Ishikawa (cell line): ENCODE measurements around the gene CYBC1.

ENCODE experiments used
- CEBPB ChIP-seq: IDR thresholded peaks from 2 replicates; pipeline ENCODE4 v1.6.1; 2012
- CREB1 ChIP-seq: IDR thresholded peaks from 2 replicates; pipeline ENCODE4 v1.6.1; 2012; ENCODE audit warnings: low read depth
- EGR1 ChIP-seq: IDR thresholded peaks from 2 replicates; pipeline ENCODE4 v1.6.1; 2012
- EP300 ChIP-seq: IDR thresholded peaks from 2 replicates; pipeline ENCODE4 v1.6.1; 2012; ENCODE audit warnings: borderline replicate concordance
- FOXM1 ChIP-seq: IDR thresholded peaks from 2 replicates; pipeline ENCODE4 v1.6.1; 2012; ENCODE audit warnings: low read depth, borderline replicate concordance
- NFIC ChIP-seq: IDR thresholded peaks from 2 replicates; pipeline ENCODE4 v1.6.1; 2012
- RAD21 ChIP-seq: IDR thresholded peaks from 2 replicates; pipeline ENCODE4 v1.6.1; 2012; ENCODE audit warnings: low read depth
- TAF1 ChIP-seq: IDR thresholded peaks from 2 replicates; pipeline ENCODE4 v1.6.1; 2012; ENCODE audit warnings: low read depth, mild to moderate bottlenecking
- TCF12 ChIP-seq: IDR thresholded peaks from 2 replicates; pipeline ENCODE4 v1.6.1; 2012; ENCODE audit warnings: low read depth
- TEAD4 ChIP-seq: IDR thresholded peaks from 2 replicates; pipeline ENCODE4 v1.6.1; 2012
- USF1 ChIP-seq: IDR thresholded peaks from 2 replicates; pipeline ENCODE4 v1.6.1; 2012
- YY1 ChIP-seq: IDR thresholded peaks from 2 replicates; pipeline ENCODE4 v1.6.1; 2012; ENCODE audit warnings: low read depth
- ZBTB7A ChIP-seq: IDR thresholded peaks from 2 replicates; pipeline ENCODE4 v1.6.1; 2012; ENCODE audit warnings: low read depth
- TF ChIP-seq, protein P1 (sequence below): IDR thresholded peaks from 2 replicates; pipeline ENCODE4 v1.6.1; 2012; ENCODE audit warnings: low read depth, mild to moderate bottlenecking
- TF ChIP-seq, protein P2 (sequence below): IDR thresholded peaks from 2 replicates; pipeline ENCODE4 v1.6.1; 2012

Gene CYBC1

GRCh38 chr17:82439829-82440365 lies 10.7 kb downstream of the CYBC1 start:
- TF ChIP-seq, protein P1, sequence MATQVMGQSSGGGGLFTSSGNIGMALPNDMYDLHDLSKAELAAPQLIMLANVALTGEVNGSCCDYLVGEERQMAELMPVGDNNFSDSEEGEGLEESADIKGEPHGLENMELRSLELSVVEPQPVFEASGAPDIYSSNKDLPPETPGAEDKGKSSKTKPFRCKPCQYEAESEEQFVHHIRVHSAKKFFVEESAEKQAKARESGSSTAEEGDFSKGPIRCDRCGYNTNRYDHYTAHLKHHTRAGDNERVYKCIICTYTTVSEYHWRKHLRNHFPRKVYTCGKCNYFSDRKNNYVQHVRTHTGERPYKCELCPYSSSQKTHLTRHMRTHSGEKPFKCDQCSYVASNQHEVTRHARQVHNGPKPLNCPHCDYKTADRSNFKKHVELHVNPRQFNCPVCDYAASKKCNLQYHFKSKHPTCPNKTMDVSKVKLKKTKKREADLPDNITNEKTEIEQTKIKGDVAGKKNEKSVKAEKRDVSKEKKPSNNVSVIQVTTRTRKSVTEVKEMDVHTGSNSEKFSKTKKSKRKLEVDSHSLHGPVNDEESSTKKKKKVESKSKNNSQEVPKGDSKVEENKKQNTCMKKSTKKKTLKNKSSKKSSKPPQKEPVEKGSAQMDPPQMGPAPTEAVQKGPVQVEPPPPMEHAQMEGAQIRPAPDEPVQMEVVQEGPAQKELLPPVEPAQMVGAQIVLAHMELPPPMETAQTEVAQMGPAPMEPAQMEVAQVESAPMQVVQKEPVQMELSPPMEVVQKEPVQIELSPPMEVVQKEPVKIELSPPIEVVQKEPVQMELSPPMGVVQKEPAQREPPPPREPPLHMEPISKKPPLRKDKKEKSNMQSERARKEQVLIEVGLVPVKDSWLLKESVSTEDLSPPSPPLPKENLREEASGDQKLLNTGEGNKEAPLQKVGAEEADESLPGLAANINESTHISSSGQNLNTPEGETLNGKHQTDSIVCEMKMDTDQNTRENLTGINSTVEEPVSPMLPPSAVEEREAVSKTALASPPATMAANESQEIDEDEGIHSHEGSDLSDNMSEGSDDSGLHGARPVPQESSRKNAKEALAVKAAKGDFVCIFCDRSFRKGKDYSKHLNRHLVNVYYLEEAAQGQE, result no peak
- TF ChIP-seq EP300, result no peak
- TF ChIP-seq NFIC, result no peak
- TF ChIP-seq ZBTB7A, result no peak
- TF ChIP-seq CEBPB, result no peak
- no peak for TF ChIP-seq TAF1
- TF ChIP-seq, protein P2, sequence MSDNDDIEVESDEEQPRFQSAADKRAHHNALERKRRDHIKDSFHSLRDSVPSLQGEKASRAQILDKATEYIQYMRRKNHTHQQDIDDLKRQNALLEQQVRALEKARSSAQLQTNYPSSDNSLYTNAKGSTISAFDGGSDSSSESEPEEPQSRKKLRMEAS, result no peak
- TF ChIP-seq TEAD4, result no peak
- TF ChIP-seq USF1, result no peak
- no peak for TF ChIP-seq EGR1

DNA sequence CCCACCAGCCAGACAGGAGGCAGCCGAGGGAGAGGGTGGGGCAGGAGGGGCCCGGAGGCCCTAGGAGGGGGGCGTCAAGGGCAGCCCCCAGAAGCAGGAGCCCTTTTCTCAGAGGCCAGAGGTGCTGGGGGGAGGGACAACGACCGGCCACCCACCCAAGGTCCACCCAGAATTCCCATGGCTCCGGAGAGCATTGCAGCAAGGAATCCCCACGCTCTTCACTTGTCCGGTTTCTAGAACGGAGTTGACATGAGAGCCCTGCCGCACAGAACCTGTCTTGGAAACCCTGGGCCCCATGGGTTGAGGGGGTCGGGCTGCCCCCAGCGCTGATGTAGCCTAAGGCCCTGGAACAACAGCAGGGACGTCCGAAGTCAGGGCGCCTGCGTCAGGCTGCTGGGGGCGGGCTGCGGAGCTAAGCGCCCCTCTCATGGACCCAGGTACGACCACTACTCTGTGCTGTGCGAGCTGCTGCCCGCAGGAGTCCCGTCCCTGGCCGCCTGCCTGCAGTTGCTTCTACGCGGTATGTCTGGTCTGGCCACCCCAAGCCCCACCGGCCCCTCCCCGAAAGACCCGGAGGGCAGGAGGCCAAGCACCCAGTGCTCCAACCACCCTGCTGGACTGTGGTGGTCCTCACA lies 11.2 kb downstream of the CYBC1 start:
- TF ChIP-seq, protein P2, result no peak
- no peak for TF ChIP-seq CREB1
- no peak for TF ChIP-seq FOXM1
- TF ChIP-seq CEBPB, result no peak
- no peak for TF ChIP-seq ZBTB7A
- TF ChIP-seq EGR1, result no peak
- no peak for TF ChIP-seq TAF1
- TF ChIP-seq NFIC, result no peak
- no peak for TF ChIP-seq TCF12
- TF ChIP-seq YY1, result no peak
- TF ChIP-seq RAD21, result no peak
- TF ChIP-seq EP300, result no peak
- TF ChIP-seq USF1, result no peak
- TF ChIP-seq, protein P1, result no peak
- no peak for TF ChIP-seq TEAD4

- no peak for TF ChIP-seq USF1
- TF ChIP-seq CEBPB, result no peak
- no peak for TF ChIP-seq CREB1
- no peak for TF ChIP-seq EP300
- TF ChIP-seq YY1, result no peak
- no peak for TF ChIP-seq TEAD4
- TF ChIP-seq ZBTB7A, result no peak
- TF ChIP-seq NFIC, result no peak
Observed at GRCh38 chr17:82438401-82439193, 12.0 kb downstream of the CYBC1 start.

GRCh38 chr17:82437325-82437668 lies 13.3 kb downstream of the CYBC1 start:
- TF ChIP-seq FOXM1 (no peak), CEBPB (no peak), ZBTB7A (no peak), RAD21 (no peak), TAF1 (no peak), EGR1 (no peak), USF1 (no peak)
